NK-92 (cell line): ENCODE results near the gene TYMS.

Experiments
- DNase-seq: peaks from one replicate; lab custom pipeline; 2025; ENCODE audit not compliant: unreplicated experiment; lab: John Stamatoyannopoulos, UW

The TYMS gene

GRCh38 chr18:710418-711300 lies 53.2 kb downstream of the TYMS start:
- DNase-seq: no peak

- no peak for DNase-seq
These were observed 53.8 kb downstream of the TYMS start for GRCh38 chr18:711310-711656.

DNA sequence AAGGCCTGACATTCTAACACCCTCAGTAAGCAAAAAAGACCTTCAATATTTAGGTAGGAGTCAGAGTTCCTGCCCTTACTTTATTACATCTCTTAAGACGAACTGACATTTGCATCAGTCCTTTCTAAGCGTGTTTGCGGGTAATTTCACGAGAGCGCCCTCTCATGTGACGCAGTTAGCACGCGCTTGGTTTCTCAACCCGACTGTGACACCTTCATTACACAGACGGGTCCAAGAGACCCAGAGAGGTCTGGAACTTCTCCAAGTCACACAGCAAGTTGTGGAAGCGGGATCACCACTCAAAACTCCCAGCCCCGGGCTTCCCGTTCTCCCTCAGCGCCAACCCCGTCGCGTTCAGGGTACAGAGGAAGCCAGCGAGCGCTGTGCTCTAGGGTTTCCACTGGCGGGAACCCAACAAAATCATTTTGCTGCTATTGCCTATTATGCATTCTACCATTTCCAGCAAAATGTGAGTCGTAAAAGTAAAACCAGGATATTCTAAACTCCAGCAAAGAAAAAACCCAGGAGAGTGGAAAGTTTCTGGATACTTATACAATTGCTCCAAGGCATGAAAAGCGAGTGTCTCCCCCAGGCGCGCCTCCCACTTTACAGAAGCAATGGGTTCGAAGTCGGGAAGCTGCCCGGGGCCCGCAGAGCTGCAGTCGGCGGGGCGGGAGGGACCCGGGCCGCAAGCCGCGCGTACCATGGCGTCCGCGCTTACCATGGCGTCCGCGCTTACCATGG lies 54.4 kb downstream of the TYMS start:
- DNase-seq: no peak

DNA sequence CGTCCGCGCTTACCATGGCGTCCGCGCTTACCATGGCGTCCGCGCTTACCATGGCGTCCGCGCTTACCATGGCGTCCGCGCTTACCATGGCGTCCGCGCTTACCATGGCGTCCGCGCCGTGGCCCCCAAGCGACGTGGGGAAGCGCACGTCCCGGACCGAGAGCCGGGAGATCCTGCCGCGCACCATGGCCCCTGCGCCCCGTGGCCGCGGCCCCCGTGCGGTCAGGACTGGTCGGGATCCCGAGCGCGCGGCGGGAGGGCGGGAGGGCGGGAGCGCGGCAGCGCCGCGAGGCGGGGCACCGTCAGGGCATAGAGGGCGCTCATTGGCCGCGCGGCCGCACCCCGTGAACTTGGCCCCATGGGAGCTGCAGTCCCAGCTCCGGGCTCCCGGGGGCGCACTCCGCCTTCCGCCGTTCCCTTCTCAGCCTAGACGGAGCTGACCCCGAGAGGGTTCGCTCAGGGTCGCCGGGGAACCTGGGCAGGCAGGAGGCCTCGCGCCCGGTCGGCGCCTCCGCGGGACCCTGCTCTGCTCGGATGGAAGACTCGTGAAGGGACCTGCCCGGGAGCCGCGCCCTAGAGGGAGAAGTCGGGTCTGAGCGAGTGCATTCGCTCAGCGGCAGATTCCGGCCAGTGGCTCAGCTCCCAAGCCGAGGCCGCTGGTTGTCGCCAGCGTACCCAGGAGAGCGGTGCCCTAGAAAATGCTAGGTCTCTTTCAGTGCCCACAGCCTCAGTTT lies 55.1 kb downstream of the TYMS start, which contains the start of gene ENOSF1:
TSS of gene ENOSF1 (minus strand) at position 230 of the 734 bp plus-strand sequence. CDS start at position 187, 43 bp downstream.
- DNase-seq: no peak

DNA sequence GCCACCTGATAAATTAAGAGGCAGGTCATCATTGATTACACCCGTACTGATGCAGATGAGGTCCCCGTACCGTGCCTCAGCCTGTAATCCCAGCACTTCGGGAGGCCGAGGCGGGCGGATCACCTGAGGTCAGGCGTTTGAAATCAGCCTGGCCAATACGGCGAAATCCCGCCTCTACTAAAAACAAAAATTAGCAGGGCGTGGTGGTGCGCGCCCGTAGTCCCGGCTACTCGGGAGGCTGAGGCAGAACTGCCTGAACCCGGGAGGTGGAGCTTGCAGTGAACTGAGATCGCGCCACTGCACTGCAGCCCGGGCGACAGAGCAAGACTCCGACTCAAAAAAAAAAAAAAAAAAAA lies 55.7 kb downstream of the TYMS start:
- DNase-seq: no peak

- no peak for DNase-seq
These were observed 58.2 kb downstream of the TYMS start for GRCh38 chr18:715626-716025.

DNA sequence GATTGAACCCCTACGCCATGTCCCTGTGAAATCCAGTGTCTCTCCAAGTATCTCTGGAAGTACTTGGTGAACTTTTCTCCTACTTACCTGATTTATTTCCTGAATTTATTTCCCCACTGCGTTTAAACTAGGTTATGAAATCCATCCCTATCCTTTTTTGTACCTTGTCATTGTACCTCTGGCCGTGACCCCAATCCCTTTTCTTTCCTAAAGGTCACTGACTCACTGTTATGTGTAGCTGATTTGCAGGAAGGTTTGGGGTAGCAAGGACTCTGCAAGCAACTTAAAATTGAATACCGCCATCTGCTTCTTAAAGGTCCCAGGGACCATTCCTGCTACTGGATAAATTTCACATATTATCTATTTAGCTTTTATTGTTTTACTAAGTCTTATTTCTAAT lies 59.5 kb downstream of the TYMS start:
- no peak for DNase-seq
